GM12892 (cell line): ENCODE results near the gene GM2A.

ENCODE experiments used
- POLR2A ChIP-seq: IDR thresholded peaks from 2 replicates; pipeline ENCODE4 v1.6.1; 2011; ENCODE audit warnings: low read depth, low read length, control low read depth
- POLR2AphosphoS5 ChIP-seq: IDR thresholded peaks from 2 replicates; pipeline ENCODE4 v1.6.1; 2011; ENCODE audit warnings: low read depth, low read length, control low read depth
- TAF1 ChIP-seq: IDR thresholded peaks from 2 replicates; pipeline ENCODE4 v1.6.1; 2011; ENCODE audit warnings: low read depth, mild to moderate bottlenecking, control low read depth, low read length, borderline replicate concordance

GRCh38 chr5:151230048-151230680, 22.8 kb upstream of the GM2A start:
- no peak for TF ChIP-seq POLR2A
- no peak for TF ChIP-seq TAF1
- no peak for TF ChIP-seq POLR2AphosphoS5
